ENCODE results near the gene HNRNPR. TPM values are rescaled to one million over a fixed set of nuclear protein-coding genes. Genes with fewer than 3 reads are reported as not detected.

The HNRNPR gene
- total RNA-seq (100 to 1,000 TPM in 1 of 2 donors, 10 to 100 TPM in 1; 84.3 to 108 TPM), polyA plus RNA-seq (ENCODE audit: insufficient read length in 6 of 6) (100 to 1,000 TPM; 213 to 277 (median 229) TPM)
- long read RNA-seq, donor 1, full-length matches to known transcripts = 33 of 82 reads
- long read RNA-seq, donor 1, partial matches to known transcripts = 26 of 82 reads
- long read RNA-seq, donor 1, other reads (novel, unspliced or antisense) = 23 of 82 reads
- long read RNA-seq, donor 2, full-length matches to known transcripts = 22 of 112 reads
- long read RNA-seq, donor 2, partial matches to known transcripts = 67 of 112 reads
- long read RNA-seq, donor 2, other reads (novel, unspliced or antisense) = 23 of 112 reads
- long read RNA-seq, donor 3, full-length matches to known transcripts = 29 of 73 reads
- long read RNA-seq, donor 3, partial matches to known transcripts = 8 of 73 reads
- long read RNA-seq, donor 3, other reads (novel, unspliced or antisense) = 36 of 73 reads
- long read RNA-seq, donor 4, full-length matches to known transcripts = 9 of 36 reads
- long read RNA-seq, donor 4, partial matches to known transcripts = 15 of 36 reads
- long read RNA-seq, donor 4, other reads (novel, unspliced or antisense) = 12 of 36 reads
- long read RNA-seq, donor 5, full-length matches to known transcripts = 25 of 47 reads
- long read RNA-seq, donor 5, partial matches to known transcripts = 0 of 47 reads
- long read RNA-seq, donor 5, other reads (novel, unspliced or antisense) = 22 of 47 reads
- long read RNA-seq, donor 6, full-length matches to known transcripts = 35 of 72 reads
- long read RNA-seq, donor 6, partial matches to known transcripts = 37 of 72 reads
- long read RNA-seq, donor 6, other reads (novel, unspliced or antisense) = 0 of 72 reads
- long read RNA-seq, donor 7, full-length matches to known transcripts = 17 of 29 reads
- long read RNA-seq, donor 7, partial matches to known transcripts = 0 of 29 reads
- long read RNA-seq, donor 7, other reads (novel, unspliced or antisense) = 12 of 29 reads
- long read RNA-seq, donor 8, full-length matches to known transcripts = 24 of 57 reads
- long read RNA-seq, donor 8, partial matches to known transcripts = 6 of 57 reads
- long read RNA-seq, donor 8, other reads (novel, unspliced or antisense) = 27 of 57 reads
- long read RNA-seq, donor 9 = 0 reads
- long read RNA-seq, donor 10, partial matches to known transcripts = 9 of 17 reads
- long read RNA-seq, donor 10, other reads (novel, unspliced or antisense) = 8 of 17 reads
- long read RNA-seq, donor 11, full-length matches to known transcripts = 23 of 56 reads
- long read RNA-seq, donor 11, partial matches to known transcripts = 21 of 56 reads
- long read RNA-seq, donor 11, other reads (novel, unspliced or antisense) = 12 of 56 reads
- long read RNA-seq, donor 12, full-length matches to known transcripts = 20 of 41 reads
- long read RNA-seq, donor 12, partial matches to known transcripts = 7 of 41 reads
- long read RNA-seq, donor 12, other reads (novel, unspliced or antisense) = 14 of 41 reads

DNA sequence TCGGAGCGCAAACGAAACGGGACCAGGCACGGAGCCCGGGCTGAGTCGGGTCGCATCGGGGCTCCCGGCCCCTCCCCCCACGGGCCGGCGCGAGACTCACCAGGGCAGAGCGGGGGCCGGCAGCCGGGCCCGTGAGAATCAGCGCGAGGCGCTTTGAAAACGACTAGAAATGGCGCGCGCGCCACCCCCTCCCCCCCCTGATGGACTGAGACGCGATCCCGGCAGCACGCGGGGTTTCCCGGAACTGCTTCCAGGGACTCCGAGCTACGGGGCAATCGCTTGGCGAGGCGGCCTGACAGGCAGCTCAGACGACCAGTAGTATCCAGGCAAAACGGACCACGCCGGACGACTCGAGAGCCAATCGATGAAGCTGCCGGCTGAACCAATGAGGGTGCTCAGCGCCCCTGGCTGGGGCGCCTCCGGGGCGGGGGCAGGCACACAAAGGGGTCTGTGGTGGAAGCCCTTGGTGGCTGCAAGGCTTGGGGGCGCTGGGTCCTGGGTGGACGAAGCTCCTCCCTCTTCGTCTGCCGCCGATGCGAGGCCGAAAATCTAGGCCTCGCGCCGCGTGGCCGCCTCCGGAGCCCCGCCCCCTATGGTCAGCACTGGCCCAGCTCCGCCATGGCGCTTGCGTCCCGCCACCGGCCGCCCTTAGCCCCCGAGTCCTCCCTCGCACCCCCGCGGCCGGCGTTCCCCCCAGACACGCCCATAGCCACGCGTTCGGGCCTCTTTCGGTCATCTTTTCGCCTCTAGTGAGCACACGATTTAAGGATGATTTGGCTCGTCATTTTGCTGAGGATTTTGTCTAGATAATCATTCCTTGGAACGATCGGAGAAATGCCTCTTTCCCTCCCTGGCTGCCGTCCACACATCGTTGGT is at the start of gene HNRNPR:
HNRNPR (minus strand) TSS at position 174 of the 876 bp plus-strand sequence. CDS start 3,276 bp downstream, outside the sequence.
- intact Hi-C loops (cut with DNase I) = no loop called here

GRCh38 chr1:23393706-23394105 is 49.6 kb upstream of the HNRNPR start:
- H3K4me3 ChIP-seq = no peak overlapping the region
- ATAC-seq (peak; percentile 65), DNase-seq (peak in 1 of 4 donors; percentile 26)
- TF ChIP-seq, protein P1, sequence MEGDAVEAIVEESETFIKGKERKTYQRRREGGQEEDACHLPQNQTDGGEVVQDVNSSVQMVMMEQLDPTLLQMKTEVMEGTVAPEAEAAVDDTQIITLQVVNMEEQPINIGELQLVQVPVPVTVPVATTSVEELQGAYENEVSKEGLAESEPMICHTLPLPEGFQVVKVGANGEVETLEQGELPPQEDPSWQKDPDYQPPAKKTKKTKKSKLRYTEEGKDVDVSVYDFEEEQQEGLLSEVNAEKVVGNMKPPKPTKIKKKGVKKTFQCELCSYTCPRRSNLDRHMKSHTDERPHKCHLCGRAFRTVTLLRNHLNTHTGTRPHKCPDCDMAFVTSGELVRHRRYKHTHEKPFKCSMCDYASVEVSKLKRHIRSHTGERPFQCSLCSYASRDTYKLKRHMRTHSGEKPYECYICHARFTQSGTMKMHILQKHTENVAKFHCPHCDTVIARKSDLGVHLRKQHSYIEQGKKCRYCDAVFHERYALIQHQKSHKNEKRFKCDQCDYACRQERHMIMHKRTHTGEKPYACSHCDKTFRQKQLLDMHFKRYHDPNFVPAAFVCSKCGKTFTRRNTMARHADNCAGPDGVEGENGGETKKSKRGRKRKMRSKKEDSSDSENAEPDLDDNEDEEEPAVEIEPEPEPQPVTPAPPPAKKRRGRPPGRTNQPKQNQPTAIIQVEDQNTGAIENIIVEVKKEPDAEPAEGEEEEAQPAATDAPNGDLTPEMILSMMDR (IDR thresholded peaks at IDR 0.05) = no peak
- H3K27ac ChIP-seq = peak overlapping the region; percentile 66 to 70
- no peaks in the 10 kb centered on the region for H3K9me3 ChIP-seq
- intact Hi-C loops (cut with DNase I) = no loop called here
- H3K27me3 ChIP-seq = no peaks in the 10 kb centered on the region
- peaks cover 11 to 14% of the 10 kb centered on the region in 2 donors for H3K4me1 ChIP-seq
- H3K36me3 ChIP-seq = no peaks in the 10 kb centered on the region

More for the DNA sequence above, at the start of gene HNRNPR:
- TF ChIP-seq, protein P1 (IDR thresholded peaks at IDR 0.05) = no peak
- Histone ChIP-seq H3K9me3 (no peaks in the 10 kb centered on the region), H3K27ac (peak within 1 kb of the TSS; percentile 96 to 97), H3K36me3 (no peaks in the 10 kb centered on the region), H3K27me3 (no peaks in the 10 kb centered on the region), H3K4me1 (peaks cover 15 to 52% of the 10 kb centered on the region in 2 donors), H3K4me3 (peak within 1 kb of the TSS; percentile 77 to 99)
- peak; percentile 95 for ATAC-seq
- peak; percentile 99 to 100 (median 100) for DNase-seq

GRCh38 chr1:23392125-23392855 is 48.2 kb upstream of the HNRNPR start:
- no peaks in the 10 kb centered on the region for H3K36me3 ChIP-seq
- H3K9me3 ChIP-seq = no peaks in the 10 kb centered on the region
- H3K4me3 ChIP-seq = no peak overlapping the region
- no peak for ATAC-seq
- intact Hi-C loops (cut with DNase I) = no loop called here
- H3K27ac ChIP-seq = no peak overlapping the region
- H3K27me3 ChIP-seq = no peaks in the 10 kb centered on the region
- DNase-seq = no peak
- peaks cover 11 to 14% of the 10 kb centered on the region in 2 donors for H3K4me1 ChIP-seq
- TF ChIP-seq, protein P1 (IDR thresholded peaks at IDR 0.05) = no peak

Data from left lung (tissue), 14 donors.